ENCODE results near the gene ALK. TPM values are rescaled to one million over a fixed set of nuclear protein-coding genes. Genes with fewer than 3 reads are reported as not detected.

ALK gene
- total RNA-seq, 2 donors from 2014 or later, result 0.13 to 0.46 TPM

DNA sequence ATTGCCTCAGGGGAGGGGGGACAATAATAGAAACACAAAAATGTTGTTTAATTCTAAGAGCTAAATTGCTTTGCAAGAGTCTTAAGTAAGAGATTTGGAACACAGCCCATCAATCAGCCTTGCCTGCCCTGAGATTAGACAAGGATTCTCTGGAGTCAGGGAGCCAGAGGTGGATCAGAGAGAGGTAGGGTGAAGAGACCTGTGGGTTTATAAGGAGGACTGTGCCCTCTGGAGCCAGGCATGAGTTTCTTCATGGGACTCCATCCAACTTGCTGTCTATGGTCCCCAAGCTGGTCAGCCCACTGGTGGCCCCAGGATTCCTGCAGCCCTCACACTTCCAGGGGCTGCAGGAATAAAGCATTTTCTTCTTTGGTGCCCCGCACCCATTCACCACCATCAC, 139.3 kb downstream of the ALK start:
- no peak for DNase-seq
- H3K4me3 Mint-ChIP-seq, result no peak overlapping the region
- no peaks in the 10 kb centered on the region for H3K4me1 ChIP-seq (ENCODE audit: control insufficient read depth, insufficient read depth, low read length)
- no peaks in the 10 kb centered on the region for H3K9me3 Mint-ChIP-seq
- peak; percentile 29 for TF ChIP-seq CTCF (conservative IDR thresholded peaks at IDR 0.05)
- WGBS, 2 experiments (ENCODE audit: insufficient coverage in 1 of 2, insufficient read length in 1 of 2), result 100% methylated on average over 1 of the region's 1 CpG; no CpG with 5 or more reads in 1 of the 2 experiments
- H3K27me3 Mint-ChIP-seq (ENCODE audit: insufficient read depth), result no peaks in the 10 kb centered on the region
- H3K4me1 Mint-ChIP-seq, result no peaks in the 10 kb centered on the region
- H3K36me3 ChIP-seq (ENCODE audit: control insufficient read depth, insufficient read depth, low read length), result no peaks in the 10 kb centered on the region
- no peak overlapping the region for H3K9ac ChIP-seq (ENCODE audit: extremely low read depth, low read length, poor library complexity, severe bottlenecking)
- H3K9me3 ChIP-seq (ENCODE audit: control insufficient read depth, low read length), result no peaks in the 10 kb centered on the region
- no peak overlapping the region for H3K4me3 ChIP-seq (ENCODE audit: low read length)
- H3K27ac ChIP-seq (ENCODE audit: low read depth, low read length), result no peak overlapping the region
- H3K27me3 ChIP-seq (ENCODE audit: control insufficient read depth, insufficient read depth, low read length, poor library complexity, severe bottlenecking), result no peaks in the 10 kb centered on the region
- H3K27ac Mint-ChIP-seq, result no peak overlapping the region
- no peaks in the 10 kb centered on the region for H3K36me3 Mint-ChIP-seq (ENCODE audit: low read depth)

DNA sequence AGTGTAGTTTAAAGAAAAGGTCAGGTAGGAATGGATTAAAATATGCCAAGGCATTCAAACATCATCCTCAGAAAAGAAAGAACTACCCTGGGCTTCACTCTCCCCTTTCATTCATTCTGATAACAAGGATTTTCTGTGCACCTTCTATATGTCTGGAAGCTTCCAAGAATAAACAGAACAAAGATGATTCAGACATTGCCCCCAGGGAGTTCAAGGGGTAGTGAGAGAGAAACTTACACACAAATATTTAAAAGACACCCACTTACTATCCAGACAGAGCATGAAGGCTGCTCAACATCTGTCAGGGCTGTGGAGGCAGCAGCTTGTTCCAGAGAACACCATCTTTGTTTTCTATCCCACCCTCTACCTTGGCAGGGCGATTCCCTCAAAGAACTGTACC, 140.5 kb downstream of the ALK start:
- Histone ChIP-seq H3K4me1 (ENCODE audit: control insufficient read depth, insufficient read depth, low read length) (no peaks in the 10 kb centered on the region), H3K4me3 (ENCODE audit: low read length) (no peak overlapping the region), H3K27me3 (ENCODE audit: control insufficient read depth, insufficient read depth, low read length, poor library complexity, severe bottlenecking) (no peaks in the 10 kb centered on the region), H3K9ac (ENCODE audit: extremely low read depth, low read length, poor library complexity, severe bottlenecking) (no peak overlapping the region), H3K9me3 (ENCODE audit: control insufficient read depth, low read length) (no peaks in the 10 kb centered on the region), H3K27ac (ENCODE audit: low read depth, low read length) (no peak overlapping the region), H3K36me3 (ENCODE audit: control insufficient read depth, insufficient read depth, low read length) (no peaks in the 10 kb centered on the region)
- Mint-ChIP-seq H3K36me3 (ENCODE audit: low read depth) (no peaks in the 10 kb centered on the region), H3K4me3 (no peak overlapping the region), H3K27me3 (ENCODE audit: insufficient read depth) (no peaks in the 10 kb centered on the region), H3K27ac (no peak overlapping the region), H3K9me3 (no peaks in the 10 kb centered on the region), H3K4me1 (no peaks in the 10 kb centered on the region)
- no peak for TF ChIP-seq CTCF (conservative IDR thresholded peaks at IDR 0.05)
- DNase-seq, result no peak
- 94% methylated on average over 1 of the region's 1 CpG; no CpG with 5 or more reads in 1 of the 2 experiments for WGBS, 2 experiments (ENCODE audit: insufficient coverage in 1 of 2, insufficient read length in 1 of 2)

- Mint-ChIP-seq H3K27me3 (ENCODE audit: insufficient read depth) (no peaks in the 10 kb centered on the region), H3K4me1 (peaks cover 16% of the 10 kb centered on the region), H3K4me3 (no peak overlapping the region), H3K27ac (no peak overlapping the region), H3K9me3 (no peaks in the 10 kb centered on the region), H3K36me3 (ENCODE audit: low read depth) (no peaks in the 10 kb centered on the region)
- no peaks in the 10 kb centered on the region for H3K36me3 ChIP-seq (ENCODE audit: control insufficient read depth, insufficient read depth, low read length)
- no peak overlapping the region for H3K27ac ChIP-seq (ENCODE audit: low read depth, low read length)
- H3K9me3 ChIP-seq (ENCODE audit: control insufficient read depth, low read length), result no peaks in the 10 kb centered on the region
- H3K4me1 ChIP-seq (ENCODE audit: control insufficient read depth, insufficient read depth, low read length), result peaks cover 4% of the 10 kb centered on the region
- no peak for DNase-seq
- no peak overlapping the region for H3K4me3 ChIP-seq (ENCODE audit: low read length)
- H3K9ac ChIP-seq (ENCODE audit: extremely low read depth, low read length, poor library complexity, severe bottlenecking), result no peak overlapping the region
- 91 to 92% methylated on average over 2 of the region's 2 CpGs for WGBS, 2 experiments (ENCODE audit: insufficient coverage in 1 of 2, insufficient read length in 1 of 2)
- H3K27me3 ChIP-seq (ENCODE audit: control insufficient read depth, insufficient read depth, low read length, poor library complexity, severe bottlenecking), result no peaks in the 10 kb centered on the region
- no peak for TF ChIP-seq CTCF (conservative IDR thresholded peaks at IDR 0.05)
These were observed 144.2 kb downstream of the ALK start for GRCh38 chr2:29777161-29777560.
